Activated CD8-positive, alpha-beta memory T cell treated with anti-CD3 and anti-CD28 coated beads for 4 hours (primary cell): Measurements from ENCODE around the gene GARNL3.

ENCODE experiments used
- DNase-seq, 2 donors: peaks; one replicate each; pipeline ENCODE4 v3.0.0-alpha.2; 2020; ENCODE audit warnings: low read depth in 2 of 2

Gene GARNL3

DNA sequence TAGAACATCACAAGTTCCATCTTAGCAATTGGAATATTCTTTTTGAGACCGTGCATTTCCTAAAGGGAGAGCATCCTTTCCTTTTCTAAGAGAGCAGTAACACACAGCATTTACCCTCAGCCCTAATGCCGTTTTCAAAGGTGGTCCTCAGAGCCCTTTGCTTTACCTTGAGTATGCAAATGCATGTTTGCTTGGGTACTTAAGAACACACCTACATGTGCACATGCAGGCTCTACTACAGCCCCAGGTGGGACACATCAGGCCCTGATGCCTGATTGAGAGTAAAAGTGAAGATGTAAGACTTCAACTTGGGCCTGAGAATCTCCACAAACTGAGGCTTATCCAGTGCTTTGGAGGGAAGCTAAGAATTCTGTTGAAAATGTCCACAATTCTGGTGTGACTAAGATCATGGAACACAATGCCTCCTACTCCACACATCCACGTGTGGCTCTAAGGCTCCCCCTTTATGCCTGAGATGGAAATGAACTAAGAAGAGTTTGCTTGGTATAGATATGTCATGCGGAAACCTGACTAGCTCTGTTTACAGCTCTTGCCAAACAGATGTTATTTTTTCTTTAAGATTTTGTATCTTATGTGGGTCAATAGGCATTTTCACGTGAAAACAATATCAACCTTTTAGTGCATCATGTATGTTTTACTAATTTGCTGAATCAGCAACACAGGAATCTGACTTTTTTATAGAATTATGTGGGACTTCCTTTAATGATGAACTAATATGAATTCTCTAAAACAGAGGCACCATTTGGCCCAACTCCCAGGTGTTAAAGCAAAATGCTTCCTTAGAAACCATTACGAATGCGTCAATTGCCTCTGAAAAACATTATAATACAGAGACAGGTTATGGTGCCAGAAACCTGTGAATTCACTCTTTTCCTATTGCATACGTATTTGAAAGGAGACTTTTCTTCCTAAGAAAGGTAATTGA, 83.5 kb downstream of the GARNL3 start:
- DNase-seq: no peak

DNA sequence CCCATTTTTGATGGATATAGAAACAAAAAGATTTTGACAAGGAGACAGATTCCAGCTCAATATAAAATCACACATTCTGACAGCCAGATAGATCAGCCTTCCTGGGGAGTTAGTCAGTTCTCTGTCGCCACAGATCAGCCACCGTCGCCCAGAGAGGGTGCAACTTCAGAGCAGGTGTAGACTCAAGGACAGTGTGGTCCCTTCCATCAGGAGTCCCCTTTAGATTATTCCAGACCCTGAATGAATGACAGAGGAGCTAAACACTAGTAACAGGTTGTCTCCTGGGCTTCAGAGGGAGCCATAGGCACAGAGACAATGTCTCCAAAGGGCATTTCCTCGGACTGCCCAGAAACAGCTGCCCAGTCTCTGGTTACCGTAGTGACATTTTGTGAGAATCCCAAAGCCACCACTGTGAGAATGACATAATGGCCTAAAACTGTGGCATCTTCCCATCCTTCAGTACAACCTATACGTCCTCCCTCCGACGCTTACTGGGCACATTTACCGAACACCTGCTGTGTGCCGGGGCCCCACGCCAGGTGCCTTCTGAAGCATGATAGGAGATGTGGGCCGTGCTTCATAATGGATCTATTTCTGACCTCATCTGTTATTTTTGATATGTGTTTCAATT, 85.0 kb downstream of the GARNL3 start:
- DNase-seq: no peak

DNA sequence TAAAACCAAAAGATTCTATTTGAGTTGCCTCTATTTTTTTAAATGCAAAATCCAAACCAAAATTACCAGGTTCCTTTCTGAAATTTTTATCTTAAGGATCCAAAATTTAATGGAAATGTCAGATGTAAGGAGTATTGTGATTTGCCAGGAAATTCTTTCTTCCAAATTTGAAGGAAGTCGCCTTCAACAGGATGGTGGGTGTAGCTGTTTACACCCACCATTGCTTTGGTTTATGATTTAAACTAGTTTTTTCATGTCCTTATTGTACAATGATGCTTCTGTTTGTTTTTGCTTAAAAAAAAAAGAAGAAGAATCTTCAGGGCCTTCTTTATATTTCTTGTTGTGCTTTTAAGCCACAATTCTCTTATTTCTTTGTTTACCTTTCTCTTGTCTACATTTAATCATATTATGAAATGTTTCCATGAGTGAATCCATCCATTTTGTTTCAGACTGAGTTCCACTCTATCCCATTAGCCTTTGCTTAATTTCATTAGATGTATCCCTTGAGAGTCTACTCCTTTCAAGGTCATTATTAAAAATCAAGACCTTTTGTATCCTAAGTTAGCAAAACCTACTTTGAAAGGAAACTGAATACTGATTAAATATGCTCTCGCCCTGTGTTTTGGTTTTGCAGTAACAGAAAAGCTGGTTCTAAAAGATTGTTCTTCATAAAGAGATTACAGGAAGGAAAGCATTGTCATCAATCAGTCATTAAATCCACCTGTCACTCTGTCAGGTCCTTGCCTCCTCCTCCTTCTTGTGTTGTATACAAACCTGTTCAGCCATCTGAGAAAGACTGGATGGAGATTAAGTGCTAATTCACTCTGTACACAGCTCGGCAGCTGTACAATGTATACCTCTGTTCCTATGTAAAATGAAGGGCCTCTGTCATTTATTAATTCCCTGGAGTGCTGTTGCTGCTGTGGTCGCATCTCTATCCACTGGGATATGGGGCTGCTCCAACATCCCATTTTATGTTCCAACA, 86.9 kb downstream of the GARNL3 start:
- DNase-seq: no peak

DNA sequence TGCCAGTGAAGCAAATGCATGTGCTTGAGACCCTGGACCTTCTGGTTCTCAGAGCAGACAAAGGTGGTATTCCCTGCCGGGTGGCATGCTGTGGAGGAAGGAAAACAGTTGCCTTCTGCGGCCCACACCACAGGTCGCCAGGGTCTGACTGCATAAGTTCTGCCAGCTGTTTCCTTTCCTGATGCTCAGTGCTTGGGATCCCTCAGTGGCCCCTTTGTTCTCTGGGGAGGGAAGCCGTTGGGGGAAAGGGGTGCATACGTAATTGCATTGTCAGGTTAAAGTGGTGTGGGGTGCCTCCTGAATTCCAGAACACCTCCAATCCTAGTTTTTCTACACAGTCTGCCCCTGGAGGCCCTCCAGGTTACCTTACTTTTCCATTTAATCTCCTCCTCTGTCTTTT, 89.3 kb downstream of the GARNL3 start:
- no peak for DNase-seq

DNA sequence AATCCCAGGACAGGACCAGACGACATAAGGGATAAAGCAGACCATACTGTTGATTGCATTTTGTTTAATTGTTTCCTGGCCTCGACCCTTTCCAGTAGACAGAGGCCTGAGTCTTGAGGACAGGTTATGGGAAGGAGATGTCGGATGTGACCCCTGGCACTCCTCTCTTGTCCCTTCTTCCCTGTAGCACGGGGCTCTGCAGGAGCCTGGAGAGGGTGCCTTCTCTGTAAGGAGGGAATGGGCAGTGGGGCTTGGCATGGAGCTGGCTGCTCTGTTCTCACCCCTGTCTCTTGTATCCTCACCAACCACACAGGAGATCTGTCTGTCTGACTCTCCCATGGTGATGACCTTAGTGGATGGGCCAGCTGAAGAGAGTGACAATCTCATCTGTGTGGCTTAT, 92.3 kb downstream of the GARNL3 start:
- DNase-seq: no peak

DNA sequence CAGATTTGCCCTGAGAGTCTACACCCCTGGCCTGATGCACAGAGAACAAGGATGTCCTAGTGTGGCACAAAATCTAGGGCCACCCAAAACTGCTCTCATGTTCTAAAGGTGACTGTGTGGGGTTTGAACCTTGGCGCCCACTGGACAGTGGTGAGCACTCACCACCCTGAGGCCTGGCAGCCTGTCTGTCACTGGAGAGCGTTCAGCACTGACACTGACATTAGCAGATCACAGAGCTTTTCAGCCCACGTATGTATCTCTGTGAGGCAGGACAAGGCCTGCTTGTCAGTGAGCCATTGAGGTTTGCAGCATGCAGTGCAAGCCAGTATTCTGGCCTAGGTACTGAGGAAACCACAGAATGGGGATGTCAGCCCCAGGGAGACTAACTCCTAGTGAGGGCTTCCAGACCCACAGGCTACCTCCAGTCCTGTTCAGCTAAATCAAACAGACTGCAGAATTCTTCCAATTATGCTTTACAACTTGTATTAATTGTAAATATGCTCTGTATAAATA, 93.5 kb downstream of the GARNL3 start:
- DNase-seq: no peak

DNA sequence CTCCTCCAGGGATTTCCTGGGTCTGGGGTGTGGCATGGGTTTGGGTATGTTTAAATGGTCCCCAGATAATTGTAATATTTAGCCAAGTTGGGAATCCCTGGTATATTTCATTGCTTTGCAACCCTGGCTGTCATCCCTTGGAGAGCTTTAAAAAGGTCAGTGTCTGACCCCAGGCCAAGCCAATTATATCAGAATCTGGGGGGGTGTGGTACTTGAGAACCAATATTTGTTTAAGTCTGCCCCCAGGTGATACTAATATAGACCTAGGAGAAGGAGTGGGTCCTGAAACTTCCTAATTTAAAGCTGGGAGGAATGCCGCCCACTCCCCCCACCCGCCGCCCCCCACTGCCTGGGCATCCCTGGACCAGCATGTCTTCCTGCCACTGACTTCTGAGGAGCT, 94.2 kb downstream of the GARNL3 start:
- no peak for DNase-seq

DNA sequence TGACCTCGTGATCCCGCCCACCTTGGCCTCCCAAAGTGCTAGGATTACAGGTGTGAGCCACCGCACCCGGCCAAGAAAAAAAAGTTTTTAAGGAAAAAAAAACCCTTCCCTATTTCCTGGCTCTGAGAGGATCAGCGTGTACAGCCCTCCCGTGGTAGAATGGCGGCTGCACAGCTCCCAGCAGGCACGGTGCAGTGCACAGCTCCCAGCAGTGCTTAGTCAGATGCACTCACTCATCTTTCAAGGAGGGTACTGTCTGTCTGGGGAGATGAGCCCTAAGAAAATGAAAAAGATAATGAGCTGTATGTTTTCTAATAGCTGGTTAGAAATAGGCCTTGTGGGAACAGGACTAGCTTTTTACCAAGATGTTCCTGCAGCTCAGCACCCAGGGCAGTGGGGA, 95.7 kb downstream of the GARNL3 start:
- no peak for DNase-seq

DNA sequence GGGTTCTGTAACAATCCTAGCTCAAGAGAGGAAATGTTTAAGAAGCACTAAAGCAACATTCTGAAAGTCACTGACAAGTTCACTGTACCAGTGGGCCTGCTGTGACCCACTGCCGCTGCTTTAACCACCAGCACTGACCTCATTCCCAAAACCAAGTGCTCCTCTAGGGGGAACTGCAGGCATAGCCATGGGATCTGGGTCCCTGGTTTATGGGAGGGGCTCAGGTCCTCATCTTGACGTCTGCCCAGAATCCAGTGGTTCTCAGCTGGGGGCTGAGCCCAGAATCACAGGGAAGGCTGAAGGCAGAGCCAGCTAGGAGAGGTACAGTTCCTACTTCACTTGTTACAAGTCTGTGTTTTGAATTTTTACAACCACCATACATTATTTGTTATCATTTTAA, 96.3 kb downstream of the GARNL3 start:
- DNase-seq: no peak

DNA sequence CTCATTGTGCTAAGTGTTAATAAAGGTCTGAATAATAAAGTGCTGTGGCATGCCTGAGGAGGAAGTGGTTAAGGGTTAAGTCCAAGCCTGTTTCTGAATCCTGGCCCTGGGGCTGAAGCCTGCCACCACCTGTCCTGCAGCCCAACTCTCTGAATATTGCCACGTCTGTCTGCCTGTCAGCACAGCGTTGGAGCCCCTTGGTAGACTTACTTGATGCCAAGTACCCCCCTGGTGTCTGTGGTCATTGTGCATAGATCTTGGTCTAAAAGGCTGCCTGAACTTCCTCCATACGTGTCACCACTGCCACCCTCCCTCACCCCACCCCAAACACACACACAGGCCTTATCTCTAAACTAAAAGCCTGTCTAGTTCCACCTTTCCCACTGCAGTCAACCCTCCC, 97.0 kb downstream of the GARNL3 start:
- no peak for DNase-seq

DNA sequence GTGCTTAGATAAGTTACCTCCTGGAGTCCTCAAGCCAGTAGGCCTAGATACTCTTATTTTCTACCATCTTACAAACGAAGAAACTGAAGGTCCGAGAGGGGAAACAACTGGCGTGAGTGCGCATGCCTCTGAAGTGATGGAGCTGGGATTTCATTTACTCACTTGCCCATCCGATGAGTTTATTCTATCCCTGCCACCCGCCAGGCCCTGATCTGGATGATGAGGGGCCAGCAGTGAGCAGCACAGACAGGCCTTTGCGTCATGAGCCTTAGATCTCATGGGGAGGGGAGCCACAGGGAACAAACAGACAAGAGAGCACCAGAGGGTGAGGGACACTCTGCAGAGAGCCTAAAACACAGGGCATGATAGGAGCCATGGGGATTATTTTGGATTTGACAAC, 98.3 kb downstream of the GARNL3 start:
- no peak for DNase-seq

DNA sequence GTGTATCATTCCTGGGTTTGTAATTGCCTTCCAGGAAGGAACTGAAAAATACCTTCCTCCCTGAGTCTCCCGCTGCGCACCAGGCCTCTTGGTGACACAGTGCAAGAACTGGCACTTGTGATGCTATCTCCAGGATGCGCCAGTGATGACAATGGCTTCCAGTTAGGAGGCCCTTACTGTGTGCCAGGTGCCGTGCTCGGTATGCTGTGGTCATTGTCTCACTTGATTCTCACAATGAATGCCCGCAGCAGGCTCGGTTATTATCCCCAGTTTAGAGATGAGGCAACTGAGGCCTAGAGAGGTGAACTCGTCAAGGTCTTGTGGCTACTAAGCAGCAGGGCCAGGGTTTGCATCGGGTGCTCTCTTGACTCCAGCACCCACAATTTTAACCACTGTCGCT, 100.9 kb downstream of the GARNL3 start:
- DNase-seq: no peak

DNA sequence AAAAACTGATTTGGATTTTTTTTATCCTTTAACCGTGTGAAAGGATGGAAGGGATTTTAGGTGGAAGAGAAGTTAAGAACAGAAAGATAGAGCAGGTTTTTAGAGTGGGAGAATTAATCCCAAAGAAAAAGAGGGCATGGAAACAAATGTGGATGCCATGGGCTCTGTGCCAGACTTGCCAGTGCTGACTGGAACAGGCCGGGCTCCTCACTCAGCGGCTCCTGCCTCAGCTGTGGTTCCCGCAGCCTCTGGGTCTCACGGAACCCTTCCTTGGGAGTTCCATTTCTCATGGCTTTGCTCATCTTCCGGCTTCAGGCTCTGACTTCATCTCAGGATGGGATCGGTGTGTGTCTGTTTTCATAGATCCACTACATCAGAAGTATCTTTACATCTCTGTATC, 102.0 kb downstream of the GARNL3 start:
- DNase-seq: no peak

DNA sequence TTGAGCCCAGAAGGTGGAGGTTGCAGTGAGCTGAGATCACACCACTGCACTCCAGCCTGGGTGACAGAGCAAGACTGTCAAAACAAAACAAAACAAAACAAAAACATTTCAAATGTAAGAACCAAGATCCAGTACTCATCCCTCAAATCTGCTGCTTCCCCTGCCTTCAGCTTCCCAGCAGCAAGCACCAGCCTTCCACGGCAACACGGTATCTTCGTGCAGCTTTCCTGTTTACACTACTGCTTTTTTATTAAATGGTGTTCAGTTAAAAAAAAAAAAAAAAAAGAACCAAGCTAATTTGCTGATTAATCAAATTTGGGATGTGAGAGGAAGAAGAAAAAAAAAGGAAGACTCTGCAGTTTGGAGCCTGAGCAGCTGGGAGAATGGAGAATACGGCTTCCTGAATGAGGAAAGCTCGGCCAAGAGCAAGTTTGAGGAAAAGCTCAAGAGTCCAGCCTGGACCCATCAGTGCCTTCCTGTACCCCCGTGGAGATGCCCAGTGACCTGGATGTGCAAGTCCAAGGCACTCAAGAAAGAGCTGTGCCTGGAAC, 104.4 kb downstream of the GARNL3 start:
- no peak for DNase-seq

DNA sequence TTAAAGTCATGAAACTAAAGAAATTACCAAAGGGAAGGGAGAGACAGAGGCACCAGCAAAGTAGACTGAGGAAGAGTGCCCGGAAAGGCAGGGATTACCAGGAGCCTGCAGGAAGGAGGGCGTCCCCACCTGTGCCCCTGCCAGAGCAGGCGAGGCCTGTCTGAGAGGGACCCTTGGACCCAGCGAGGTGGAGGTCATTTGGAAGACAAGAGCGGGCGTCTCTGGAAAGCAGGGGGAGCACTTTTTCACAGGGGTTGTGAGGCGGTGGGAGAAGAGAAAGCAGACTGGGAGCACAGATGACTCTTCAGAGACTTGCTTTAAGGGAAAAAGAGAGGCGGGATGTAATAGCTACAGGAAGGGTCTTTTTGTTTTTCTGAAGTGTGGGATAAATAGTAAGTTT, 104.9 kb downstream of the GARNL3 start:
- DNase-seq: no peak

DNA sequence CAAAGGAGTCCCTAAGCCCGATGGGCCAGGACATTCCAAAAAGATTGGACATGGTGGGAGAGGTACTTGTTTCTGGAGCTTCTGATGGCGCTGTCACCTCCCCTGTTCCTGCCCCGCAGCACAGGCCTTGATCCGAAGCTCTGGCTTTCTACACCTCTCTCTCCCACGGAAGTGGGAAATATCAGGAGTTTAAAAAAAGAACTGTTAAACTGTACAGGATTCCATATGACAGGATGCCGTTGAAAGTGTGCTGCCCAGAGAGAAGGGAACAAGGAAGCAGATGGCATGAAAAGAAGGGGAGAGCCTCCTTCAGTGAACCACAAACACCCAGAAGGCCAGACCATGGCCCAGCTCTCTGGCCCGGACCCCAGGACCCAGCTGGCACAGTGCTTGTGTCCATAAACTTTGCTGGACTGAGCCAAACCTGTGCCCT, 105.6 kb downstream of the GARNL3 start:
- no peak for DNase-seq

DNA sequence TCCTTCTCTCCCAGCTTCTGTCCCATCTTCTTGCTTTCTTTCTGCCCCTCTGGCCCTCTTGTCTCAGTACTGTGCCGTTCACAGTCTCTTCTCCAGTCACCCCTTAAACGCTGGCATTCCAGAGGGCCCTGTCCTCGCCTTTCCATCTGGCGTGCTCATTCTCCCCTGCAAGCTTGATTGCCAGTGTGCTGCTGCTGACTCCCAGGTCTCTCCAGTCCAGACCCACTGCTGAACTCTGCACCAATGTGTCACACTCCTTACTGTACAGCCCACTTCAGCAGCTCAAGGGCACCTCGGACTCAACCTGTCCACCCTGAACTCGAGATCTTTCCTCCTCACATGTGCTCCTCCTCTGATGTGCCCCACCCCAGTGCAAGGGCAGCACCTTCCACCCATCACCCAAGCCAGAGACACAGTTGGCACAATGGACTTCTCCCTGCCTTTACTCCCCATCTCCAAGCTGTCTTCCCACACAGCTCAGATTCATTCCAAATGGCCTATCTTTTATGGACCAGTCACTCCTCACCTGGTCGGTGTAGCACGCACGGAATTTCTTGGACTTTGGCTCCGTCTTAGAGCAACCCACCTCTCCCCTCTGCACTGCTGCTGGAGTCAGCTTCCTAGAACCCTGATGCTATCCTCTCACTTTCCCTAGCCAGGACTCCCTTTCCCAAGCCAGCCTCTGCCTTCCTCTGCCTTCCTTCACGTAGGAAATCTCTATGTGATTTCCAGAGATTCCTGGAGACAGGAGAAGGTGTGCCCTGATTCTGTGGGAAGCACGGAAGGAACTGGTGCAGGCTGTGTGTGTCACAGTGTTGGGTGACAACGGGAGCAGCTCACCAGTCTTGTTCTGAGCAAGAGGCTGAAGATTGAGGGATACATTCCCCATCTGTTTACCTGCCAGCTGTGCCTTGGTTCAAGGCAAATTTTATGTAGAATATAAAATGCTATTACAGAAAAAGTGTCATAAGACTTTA, 106.4 kb downstream of the GARNL3 start:
- DNase-seq: no peak

DNA sequence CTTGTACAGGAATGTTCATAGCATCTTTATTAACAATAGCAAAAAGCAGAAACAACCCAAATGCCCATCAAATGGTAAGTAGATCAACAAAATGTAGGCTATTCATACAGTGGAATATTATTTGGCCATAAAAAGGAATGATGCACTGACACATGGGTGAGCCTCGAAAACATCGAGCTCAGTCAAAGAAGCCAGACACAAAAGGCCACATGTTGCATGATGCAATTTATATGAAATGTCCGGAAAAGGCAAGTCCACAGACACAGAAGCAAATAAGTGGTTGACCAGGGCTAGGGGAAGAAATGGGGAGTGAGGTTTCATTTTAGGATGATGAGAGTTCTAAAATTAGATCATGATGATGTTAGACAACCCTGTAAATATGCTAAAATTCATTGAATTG, 115.9 kb downstream of the GARNL3 start:
- DNase-seq: no peak

DNA sequence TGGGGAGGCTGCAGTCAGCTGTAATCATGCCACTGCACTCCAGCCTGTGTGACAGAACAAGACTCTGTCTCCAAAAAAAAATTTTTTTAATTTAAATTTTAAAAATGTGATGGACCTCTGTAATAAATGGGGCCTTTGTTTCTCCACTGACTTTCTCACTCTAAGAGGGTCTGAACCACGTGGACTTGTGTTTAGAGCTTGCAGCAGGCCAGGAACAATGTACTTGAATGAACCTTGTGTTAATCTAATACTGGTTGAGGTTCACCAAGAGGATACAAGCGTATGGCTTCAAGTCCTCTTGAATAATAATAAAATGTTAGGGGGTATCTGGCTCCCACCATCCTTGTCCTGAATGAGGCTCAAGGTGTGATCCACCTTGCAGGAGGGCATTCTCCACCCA, 118.0 kb downstream of the GARNL3 start:
- DNase-seq: no peak

DNA sequence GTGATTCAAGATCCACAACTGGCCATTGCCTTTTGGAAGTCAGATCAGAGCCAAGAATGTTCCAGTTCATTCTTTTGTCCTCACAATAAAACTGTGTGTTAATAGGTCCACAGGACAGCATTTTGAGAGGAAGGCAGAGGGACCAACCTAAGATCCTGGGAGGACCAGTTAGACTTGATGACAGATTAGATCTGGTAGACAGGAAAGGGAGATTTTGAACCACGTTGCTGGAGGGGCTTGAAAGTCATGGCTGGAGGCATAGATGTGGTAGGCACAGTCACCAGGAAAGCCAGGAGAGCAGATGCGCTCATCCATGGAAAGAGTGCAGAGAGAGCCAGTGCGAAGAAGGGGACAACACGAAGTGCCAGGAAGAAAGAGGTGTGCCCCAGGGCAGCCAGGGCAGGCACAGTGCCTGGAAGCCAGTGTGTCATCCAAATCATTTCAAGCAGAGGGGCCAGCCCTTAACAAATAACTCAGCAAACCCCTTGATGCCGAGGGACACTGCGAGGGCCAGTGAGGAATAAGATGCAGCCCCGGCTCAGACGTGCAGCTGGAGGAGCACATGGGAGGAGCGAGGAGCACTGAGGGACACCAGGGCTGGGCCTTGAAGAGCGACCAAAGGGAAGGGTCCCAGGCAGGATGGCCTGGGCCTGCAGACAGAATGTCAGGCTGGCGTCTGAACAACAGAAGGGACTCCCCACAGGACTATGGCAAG, 119.6 kb downstream of the GARNL3 start:
- no peak for DNase-seq
